NCI-H1436 treated with DMSO at 0.1 percent for 48 hours (cell line): ENCODE results near the gene CYTH3.

Experiments
- DNase-seq: peaks from one replicate; lab custom pipeline; 2025; lab: John Stamatoyannopoulos, UW

The CYTH3 gene

DNA sequence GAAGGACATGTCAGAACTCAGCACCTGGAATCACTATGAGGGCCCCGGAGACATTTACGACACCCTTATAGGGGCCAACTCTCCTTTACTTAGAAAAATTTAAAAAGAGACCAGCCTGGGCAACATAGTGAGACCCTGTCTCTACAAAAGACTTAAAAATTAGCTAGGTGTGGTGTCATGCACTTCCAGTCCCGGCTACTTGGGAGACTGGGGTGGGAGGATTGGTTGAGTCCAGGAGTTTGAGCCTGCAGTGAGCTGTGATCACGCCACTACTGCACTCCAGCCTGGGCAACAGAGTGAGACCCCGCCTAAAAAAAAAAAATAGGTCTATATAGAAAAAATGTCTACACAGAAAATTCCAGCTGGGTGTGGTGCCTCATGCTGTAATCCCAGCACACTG, 7.5 kb upstream of the CYTH3 start:
- no peak for DNase-seq

DNA sequence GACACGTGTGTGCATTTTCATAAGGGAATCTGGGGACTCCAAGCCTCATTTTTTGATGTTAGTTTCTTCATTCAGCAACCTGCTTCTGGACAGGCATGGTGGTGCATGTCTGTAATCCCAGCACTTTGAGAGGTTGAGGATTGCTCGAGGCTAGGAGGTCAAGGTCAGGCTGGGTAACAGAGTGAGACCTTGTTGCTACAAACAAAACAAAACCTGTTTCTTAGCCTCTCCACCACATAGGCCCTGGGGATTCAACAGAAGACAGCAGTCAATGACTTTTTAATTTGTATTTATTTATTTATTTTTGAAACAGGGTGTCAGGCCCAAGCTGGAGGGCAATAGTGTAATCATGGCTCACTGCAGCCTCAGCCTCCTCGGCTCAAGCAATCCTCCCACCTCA, 6.9 kb upstream of the CYTH3 start:
- no peak for DNase-seq

DNA sequence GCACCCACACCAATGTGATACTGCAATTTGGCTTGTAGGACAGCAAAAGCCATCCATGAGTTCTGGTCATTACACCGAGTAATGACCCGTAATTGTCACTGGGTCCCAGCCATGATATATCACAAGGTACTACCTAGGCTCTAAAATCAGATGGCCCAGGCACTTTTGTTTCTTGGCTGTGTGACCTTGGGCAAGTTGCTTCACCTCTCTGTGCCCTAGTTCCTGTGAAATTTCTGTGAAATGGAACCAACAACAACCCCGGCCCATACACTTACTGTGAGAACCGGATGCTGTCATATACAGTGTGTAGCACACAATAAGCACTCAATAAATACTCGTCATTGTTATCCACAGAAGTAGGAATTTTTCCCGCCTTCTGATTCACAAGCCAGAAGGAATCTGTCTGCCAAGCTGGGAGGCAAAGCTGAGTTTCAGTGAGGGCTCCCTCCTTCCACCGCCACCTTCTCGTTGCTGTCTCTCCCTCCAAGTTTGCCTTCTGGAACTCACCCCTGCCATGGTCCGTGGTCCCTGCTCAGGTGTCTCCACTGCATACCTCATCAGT, 6.4 kb upstream of the CYTH3 start:
- DNase-seq: no peak

DNA sequence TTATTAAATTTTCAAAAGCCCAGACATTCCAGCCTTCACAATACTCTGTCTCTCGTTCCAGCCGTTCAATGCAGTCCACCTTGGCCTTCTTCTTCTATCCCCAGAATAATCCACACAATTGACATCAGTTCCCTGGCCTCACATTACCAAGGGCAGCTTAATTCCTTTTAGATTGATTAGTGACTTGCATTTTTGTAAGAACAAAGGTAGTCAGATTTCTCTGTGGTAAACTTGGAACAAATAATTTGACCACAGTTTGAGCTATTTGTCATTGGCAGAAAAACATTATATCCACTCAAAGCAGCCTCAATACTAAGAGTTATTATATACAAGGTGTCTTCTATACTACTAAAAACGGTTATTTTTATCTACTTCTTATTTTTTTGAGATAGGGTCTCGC, 5.1 kb upstream of the CYTH3 start:
- DNase-seq: no peak

- no peak for DNase-seq
Measured at GRCh38 chr7:6276911-6277408, 4.5 kb upstream of the CYTH3 start.

- no peak for DNase-seq
Measured at GRCh38 chr7:6274743-6275142, 2.3 kb upstream of the CYTH3 start.

- DNase-seq: no peak
Measured at GRCh38 chr7:6273917-6274630, 1.6 kb upstream of the CYTH3 start.

DNA sequence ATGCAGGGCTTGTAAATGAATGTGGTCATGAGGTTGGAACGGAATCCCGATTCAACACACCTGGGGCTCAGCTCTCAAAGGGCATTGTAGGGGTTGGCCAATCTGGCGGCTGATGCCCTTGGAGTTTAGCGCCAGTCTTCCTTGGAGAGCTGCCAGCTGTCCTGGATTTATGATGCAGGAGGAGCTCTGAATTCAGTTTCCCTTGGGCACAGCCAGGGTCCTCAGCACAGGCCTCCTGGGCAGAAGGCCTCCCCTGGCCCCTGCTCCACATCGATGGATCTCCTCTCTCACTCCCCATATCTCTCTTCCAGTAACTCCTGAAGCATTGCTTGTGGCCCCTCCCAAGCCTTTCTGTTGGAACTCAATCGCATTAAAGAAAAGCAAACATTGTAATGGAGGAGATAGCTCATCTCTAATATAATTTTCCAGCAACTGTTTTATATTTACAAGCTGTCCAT, 985 bp upstream of the CYTH3 start:
- no peak for DNase-seq

DNA sequence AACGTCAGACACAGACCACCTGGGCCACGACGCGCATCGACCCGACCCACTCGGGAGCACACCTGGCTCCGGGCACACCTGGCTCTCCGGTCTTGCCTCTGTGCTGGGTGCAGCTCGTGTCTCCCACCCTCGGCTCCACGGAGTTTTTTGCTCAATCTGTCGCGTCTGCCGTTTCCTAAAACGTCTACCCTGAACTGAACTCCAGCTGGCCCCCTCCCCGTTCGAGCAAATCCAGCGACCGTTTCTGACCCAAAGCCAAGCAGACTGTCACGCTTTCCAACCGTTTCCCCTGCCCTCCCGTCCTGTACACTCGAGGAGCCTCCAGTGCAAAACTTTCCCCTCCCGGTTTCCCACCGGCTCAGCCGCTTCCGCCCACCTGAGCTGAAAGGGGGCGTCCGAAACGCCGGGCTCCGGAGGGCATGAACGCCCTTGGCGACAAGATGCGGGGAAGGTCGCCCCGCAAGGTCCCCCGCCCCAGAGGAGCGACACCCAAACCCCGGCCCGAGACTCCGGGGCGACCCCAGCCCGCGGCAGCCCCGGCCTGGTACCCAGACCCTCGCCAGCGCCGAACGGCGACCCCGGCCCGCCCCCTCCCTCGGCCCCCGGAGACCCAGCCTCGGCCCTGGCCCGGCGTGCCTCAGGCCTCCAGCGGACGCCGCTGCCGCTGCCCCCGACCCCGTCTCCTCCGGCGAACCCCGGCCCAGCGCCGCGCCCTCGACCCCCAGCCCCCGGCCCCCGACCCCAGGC, 557 bp downstream of the CYTH3 start:
- DNase-seq: no peak

GRCh38 chr7:6271060-6271658, 1.3 kb downstream of the CYTH3 start:
- no peak for DNase-seq

- DNase-seq: no peak
Measured at GRCh38 chr7:6269527-6269926, 2.9 kb downstream of the CYTH3 start.

DNA sequence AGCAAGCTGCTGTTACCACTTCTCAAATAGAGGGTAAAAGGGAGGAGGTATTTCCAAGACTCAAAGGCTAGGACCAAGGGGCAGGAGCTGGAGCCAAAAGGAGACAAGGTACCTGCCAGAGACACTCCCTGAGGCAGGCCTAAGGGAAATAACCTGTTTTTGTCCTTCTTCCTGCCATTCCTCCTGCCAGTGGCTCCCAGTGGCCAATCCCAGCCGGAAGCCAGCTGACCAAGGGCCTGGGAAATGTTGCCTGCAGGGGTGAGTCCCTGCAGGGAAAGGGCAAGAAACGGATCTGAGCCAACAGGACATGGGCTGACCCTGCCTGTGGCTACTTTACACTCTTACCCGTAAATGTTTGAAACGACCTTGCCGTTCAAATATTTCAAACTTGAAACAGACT, 3.5 kb downstream of the CYTH3 start:
- no peak for DNase-seq

- no peak for DNase-seq
Measured at GRCh38 chr7:6268023-6268900, 4.2 kb downstream of the CYTH3 start.

GRCh38 chr7:6266699-6267098, 5.7 kb downstream of the CYTH3 start:
- DNase-seq: no peak

- DNase-seq: no peak
Measured at GRCh38 chr7:6262221-6262620, 10.2 kb downstream of the CYTH3 start.

GRCh38 chr7:6261699-6262098, 10.7 kb downstream of the CYTH3 start:
- DNase-seq: no peak

GRCh38 chr7:6260291-6261187, 11.9 kb downstream of the CYTH3 start:
- no peak for DNase-seq

DNA sequence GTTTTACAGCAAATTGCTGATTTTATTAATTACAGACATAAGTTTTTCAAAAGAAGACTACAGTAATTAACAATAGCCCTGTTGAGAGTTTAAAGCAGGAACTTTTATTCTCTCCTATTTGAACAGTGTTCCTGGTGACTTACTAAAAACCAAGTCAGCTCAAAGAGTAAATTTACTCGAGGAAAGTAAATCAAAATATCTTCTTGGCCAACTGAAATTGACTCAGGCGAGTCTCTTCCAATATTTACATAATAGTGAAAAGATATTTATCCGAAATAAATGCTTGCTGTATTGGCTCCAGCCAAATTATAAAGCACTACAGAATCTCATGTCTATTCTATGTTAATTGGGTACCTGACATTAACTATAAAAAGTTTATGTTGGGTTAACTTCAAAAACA, 13.2 kb downstream of the CYTH3 start:
- DNase-seq: no peak

DNA sequence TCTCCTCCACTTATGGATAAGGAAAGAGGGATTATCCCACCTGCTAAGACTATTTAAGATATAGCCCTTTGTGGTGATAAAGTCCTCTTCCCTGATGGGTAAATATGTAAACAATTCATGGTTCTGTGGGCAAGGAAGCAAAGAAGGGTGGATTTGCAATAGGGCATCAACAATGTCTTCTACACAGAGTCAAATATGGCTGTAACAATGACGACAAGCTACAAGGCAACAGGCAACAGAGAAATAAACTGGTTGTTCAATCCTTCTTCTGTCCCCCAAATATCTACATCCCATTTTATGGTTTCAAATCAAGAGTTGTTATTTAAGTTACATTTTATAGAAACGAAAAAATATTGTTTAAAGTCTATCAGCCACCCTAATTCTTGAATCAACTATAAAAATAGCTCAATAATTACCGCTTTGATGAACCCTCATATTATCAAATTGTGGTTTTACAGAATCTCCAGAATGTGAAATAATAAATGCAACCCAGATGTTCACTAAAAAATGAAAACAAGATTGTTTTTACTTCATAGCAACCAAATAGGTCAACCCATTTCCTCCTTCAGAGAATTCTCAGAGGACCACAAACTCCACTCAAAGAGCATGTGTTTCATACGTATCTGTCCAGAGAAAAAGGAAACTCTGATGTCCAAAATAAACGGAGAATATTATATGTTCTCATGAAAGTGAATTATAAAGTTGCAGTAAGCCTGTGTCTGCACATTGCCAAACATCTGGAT, 13.8 kb downstream of the CYTH3 start:
- DNase-seq: no peak

DNA sequence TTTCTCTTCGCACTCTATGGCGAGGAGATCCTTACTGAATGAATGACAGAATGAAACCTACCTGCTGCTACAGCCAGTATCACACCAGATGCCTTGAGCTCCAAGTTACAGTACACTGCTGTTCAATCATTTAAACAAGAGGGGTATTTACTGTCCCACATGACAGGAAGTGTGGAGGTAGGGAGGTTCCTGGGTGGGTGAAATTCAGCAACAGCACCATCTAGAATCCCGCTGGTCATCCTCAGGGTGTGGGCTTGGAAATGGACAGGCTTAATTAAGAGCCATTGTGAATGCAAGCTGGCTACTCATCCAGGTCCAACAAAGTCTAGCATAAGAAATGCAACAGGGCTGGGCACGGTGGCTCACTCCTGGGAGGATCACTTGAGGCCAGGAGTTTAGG, 14.7 kb downstream of the CYTH3 start:
- DNase-seq: no peak
